Spleen (tissue), 7 donors: ENCODE data around the gene IFT27.

Source experiments
- POLR2A ChIP-seq, 3 donors: fragments of 450-650 bp; IDR thresholded peaks; one replicate each; pipeline ENCODE4 v1.5.1; 2017; ENCODE audit warnings: antibody characterized with exemption in 3 of 3, mild to moderate bottlenecking in 1 of 3
- POLR2AphosphoS5 ChIP-seq, 3 donors: sonication (generic); formaldehyde crosslinking; IDR thresholded peaks; one replicate each; pipeline ENCODE4 v1.5.1; 2017; ENCODE audit warnings: antibody characterized with exemption in 3 of 3
- TF ChIP-seq, protein P1 (sequence below), 11 experiments: fragments of 200-600 bp in 7 of 11; fragments of 450-650 bp in 4 of 11; sonication (generic) in 4 of 11; IDR thresholded peaks in 8 of 11; conservative IDR thresholded peaks in 3 of 11; 1 replicate in 7 of 11; 2 replicates in 4 of 11; pipeline versions ENCODE4 v1.4.0 to v1.8.0; 2016 to 2021; ENCODE audit warnings: antibody characterized with exemption in 11 of 11, inconsistent platforms in 4 of 11, mild to moderate bottlenecking in 1 of 11
- donor health status: DM: no; HTN: no; CAD: no; lungs with moderate emphysema.
- donor health status: DM: no; HTN: no; CAD: no.
- donor health status: DM: no; HTN: no; CAD: no.

DNA sequence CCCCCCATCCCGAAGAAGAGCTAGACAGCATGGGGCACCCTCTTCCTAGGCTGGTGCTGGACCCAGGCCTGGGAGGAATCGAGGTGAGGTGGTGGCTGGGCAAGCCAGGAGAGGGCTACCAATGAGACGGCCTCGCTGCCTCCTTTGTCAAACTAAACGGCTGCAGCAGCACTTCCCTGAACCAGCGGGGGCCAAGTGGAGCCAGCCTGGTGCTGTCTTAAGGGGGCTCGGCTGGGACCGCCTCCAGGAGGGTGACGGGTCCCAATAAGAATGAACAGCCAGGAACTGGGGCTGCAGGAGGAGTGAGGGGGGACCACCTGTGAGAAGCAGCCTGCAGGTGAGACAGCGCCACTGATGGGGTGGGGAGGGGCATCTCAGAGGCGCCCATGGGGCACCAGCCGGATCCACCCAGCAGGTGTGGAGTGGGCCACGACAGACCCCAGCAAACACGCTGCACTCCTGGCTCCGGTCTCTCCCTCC lies 17.1 kb downstream of the IFT27 start:
- TF ChIP-seq POLR2AphosphoS5 (IDR thresholded peaks at IDR 0.05) (no peak), POLR2A (IDR thresholded peaks at IDR 0.05) (no peak)
- TF ChIP-seq, protein P1, sequence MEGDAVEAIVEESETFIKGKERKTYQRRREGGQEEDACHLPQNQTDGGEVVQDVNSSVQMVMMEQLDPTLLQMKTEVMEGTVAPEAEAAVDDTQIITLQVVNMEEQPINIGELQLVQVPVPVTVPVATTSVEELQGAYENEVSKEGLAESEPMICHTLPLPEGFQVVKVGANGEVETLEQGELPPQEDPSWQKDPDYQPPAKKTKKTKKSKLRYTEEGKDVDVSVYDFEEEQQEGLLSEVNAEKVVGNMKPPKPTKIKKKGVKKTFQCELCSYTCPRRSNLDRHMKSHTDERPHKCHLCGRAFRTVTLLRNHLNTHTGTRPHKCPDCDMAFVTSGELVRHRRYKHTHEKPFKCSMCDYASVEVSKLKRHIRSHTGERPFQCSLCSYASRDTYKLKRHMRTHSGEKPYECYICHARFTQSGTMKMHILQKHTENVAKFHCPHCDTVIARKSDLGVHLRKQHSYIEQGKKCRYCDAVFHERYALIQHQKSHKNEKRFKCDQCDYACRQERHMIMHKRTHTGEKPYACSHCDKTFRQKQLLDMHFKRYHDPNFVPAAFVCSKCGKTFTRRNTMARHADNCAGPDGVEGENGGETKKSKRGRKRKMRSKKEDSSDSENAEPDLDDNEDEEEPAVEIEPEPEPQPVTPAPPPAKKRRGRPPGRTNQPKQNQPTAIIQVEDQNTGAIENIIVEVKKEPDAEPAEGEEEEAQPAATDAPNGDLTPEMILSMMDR (IDR thresholded peaks at IDR 0.05 in 8 of 11, conservative IDR thresholded peaks at IDR 0.05 in 3 of 11), result no peak
